GM21390 (cell line): ENCODE results near the gene AIG1.
A peak's percentile ranks its signal among the peaks of the same experiment; 100 is the strongest.

Source experiments
- ATAC-seq: cut with Tn5 transposase; IDR thresholded peaks from one replicate; pipeline ENCODE4 v1.9.1; 2021; ENCODE audit not compliant: unreplicated experiment

Gene AIG1

GRCh38 chr6:143093290-143093689 lies 32.6 kb downstream of the AIG1 start:
- ATAC-seq: no peak

GRCh38 chr6:143096403-143096802 lies 35.7 kb downstream of the AIG1 start:
- no peak for ATAC-seq

GRCh38 chr6:143097224-143097795 lies 36.6 kb downstream of the AIG1 start:
- no peak for ATAC-seq

GRCh38 chr6:143098054-143098671 lies 37.5 kb downstream of the AIG1 start:
- ATAC-seq: peak; percentile 95

- ATAC-seq: no peak
These were observed 39.0 kb downstream of the AIG1 start for GRCh38 chr6:143099647-143100046.

GRCh38 chr6:143100429-143100828 lies 39.7 kb downstream of the AIG1 start:
- no peak for ATAC-seq

- no peak for ATAC-seq
These were observed 43.2 kb downstream of the AIG1 start for GRCh38 chr6:143103916-143104315.

- no peak for ATAC-seq
These were observed 46.8 kb downstream of the AIG1 start for GRCh38 chr6:143107440-143107839.

- no peak for ATAC-seq
These were observed 47.4 kb downstream of the AIG1 start for GRCh38 chr6:143107911-143108761.

GRCh38 chr6:143109196-143109595 lies 48.5 kb downstream of the AIG1 start:
- no peak for ATAC-seq

GRCh38 chr6:143110572-143110971 lies 49.9 kb downstream of the AIG1 start:
- no peak for ATAC-seq

GRCh38 chr6:143110996-143111395 lies 50.3 kb downstream of the AIG1 start:
- ATAC-seq: no peak

GRCh38 chr6:143111443-143111842 lies 50.8 kb downstream of the AIG1 start:
- no peak for ATAC-seq

- peak; percentile 82 for ATAC-seq
These were observed 51.5 kb downstream of the AIG1 start for GRCh38 chr6:143112084-143112768.

GRCh38 chr6:143112837-143113236 lies 52.1 kb downstream of the AIG1 start:
- ATAC-seq: no peak

- no peak for ATAC-seq
These were observed 55.0 kb downstream of the AIG1 start for GRCh38 chr6:143115728-143116127.

- ATAC-seq: no peak
These were observed 56.4 kb downstream of the AIG1 start for GRCh38 chr6:143117108-143117507.

- no peak for ATAC-seq
These were observed 58.6 kb downstream of the AIG1 start for GRCh38 chr6:143119260-143119659.

- ATAC-seq: no peak
These were observed 62.4 kb downstream of the AIG1 start for GRCh38 chr6:143123081-143123480.

- ATAC-seq: no peak
These were observed 63.3 kb downstream of the AIG1 start for GRCh38 chr6:143123941-143124340.

- ATAC-seq: no peak
These were observed 64.8 kb downstream of the AIG1 start for GRCh38 chr6:143125455-143125854.
